Cardiac septum (tissue), 1 donor: Measurements from ENCODE around the gene GJC1. TPM values are rescaled to one million over a fixed set of nuclear protein-coding genes. Genes with fewer than 3 reads are reported as not detected.
A peak's percentile ranks its signal among the peaks of the same experiment; 100 is the strongest.

Source experiments
- DNase-seq: peaks from one replicate; pipeline ENCODE4 v3.0.0-alpha.2; 2020; ENCODE audit warnings: low spot score
- intact Hi-C: fragments of 100-400 bp; cut with DNase I; formaldehyde crosslinking; loops from one replicate; pipeline ENCODE4 v1.14.0; 2022
- total RNA-seq: library from RNA; stranded (reverse); fragmentation: NEBNext Ultra II Directional; extraction: Animal tissue kit (Norgen Biotek cat#: 25700); gene quantifications from one replicate; pipeline ENCODE4 v1.2.1, GENCODE V29; 2021
- donor health status: DM: no; HTN: no; CAD: no.

The GJC1 gene
- total RNA-seq, 1 donor from 2014 or later, result 32.0 TPM

- intact Hi-C loops, result no loop called here
- DNase-seq, result no peak
Measured at GRCh38 chr17:44808156-44808555, 21.9 kb downstream of the GJC1 start.

DNA sequence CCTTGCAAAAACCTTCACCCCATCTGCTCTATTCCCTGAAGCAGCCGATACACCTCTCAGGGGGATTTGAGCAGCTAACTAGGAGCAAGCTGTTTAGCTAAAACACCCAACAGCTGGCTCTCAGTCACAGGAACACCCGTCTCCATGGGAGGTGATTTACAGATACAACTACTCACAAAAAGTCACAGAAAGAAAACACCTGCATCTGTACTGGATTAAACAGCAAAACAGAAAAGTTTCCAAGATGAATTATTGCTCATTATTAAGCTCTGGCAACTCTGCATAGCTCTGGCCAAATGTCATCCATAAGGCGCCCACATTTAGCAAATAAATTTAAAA lies 22.3 kb downstream of the GJC1 start:
- intact Hi-C loops, result no loop called here
- DNase-seq, result peak; percentile 15

DNA sequence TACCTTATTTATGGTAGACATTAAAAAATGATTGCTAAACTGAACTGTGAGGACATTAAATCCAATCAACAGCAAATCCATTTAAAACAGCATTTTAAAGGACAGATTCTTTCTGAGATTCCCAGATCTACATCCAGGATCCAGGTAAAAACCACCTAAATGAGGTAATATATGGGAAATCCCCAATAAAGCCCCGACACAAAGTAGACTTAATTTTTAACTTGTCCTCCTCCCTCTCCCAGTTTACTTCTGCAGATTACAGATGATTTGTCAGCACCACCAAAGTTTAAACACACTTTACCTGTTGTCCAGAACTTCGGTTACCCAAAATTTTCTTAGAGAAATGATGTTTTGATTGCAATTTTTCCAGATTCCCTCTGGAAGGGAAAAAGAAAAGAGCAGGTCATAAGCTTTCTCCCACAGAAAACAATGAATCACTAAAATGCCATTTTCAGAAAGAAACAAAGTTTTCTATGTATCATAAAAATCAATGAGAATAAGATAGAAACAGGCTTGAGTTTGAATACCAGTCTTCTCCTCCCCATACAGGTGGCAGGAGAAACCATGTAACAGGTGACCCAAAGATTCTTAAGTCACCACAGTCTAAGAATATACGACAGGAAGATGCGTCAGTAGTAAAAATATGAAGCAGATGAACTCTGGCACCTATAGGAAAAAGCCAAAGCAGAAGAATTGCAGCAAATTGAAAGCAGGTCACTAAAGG lies 22.8 kb downstream of the GJC1 start:
- intact Hi-C loops, result no loop called here
- no peak for DNase-seq

GRCh38 chr17:44804302-44805089 lies 25.6 kb downstream of the GJC1 start:
- intact Hi-C loops, result no loop called here
- no peak for DNase-seq

DNA sequence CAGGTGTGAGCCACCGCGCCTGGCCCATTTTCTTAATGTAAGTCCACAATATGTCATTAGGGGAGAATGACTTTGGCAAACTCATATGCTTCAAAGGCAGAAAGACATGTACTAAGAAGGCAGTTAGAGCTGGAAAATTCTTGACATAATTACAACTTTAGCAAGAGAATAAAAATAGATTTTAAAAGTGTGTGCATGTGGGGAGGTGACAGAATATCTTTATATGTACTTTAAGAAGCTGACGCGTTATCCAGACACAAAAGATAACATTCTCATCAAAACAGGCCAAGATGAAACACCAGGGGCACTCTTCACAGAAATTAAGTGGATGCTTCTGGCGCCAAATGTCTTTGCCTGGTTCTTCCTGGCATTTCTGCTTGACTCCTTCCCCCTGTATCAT lies 28.2 kb downstream of the GJC1 start:
- intact Hi-C loops, result no loop called here
- no peak for DNase-seq

DNA sequence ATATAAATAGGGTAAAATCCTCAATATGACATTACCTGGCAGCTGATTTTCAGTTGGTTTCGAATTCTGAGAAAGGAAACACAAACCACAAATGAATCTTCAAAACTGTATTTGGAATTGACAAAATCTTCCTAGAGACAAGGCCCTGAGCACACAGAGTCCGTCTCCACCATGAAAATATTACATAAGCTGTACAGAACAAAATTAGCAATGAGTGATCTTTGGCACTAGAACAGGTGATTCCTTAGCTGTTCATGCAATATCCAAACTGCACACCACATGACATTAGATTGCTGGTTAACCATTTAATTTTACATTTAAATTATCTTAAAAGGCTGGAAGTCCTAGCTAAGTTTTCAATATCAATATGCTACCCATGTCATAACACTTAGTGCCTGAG lies 31.7 kb downstream of the GJC1 start:
- intact Hi-C loops, result no loop called here
- no peak for DNase-seq

- DNase-seq, result no peak
- intact Hi-C loops, result no loop called here
Measured at GRCh38 chr17:44797802-44798201, 32.3 kb downstream of the GJC1 start.

DNA sequence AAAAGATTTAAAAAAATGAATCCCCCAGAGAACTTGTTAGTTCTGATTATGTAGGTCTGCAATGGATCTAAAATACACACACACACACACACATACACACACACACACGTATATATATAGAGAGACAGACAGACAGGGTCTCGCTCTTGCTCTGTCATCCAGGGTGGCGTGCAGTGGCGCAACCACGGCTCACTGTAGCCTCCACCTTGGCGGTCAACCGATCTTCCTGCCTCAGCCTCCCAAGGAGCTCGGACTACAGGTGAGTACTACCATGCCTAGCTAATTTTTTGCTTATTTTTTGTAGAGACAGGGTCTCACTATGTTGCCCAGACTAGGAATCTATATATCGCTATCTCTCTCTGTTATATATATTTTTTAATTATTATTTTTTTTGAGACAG lies 33.4 kb downstream of the GJC1 start:
- DNase-seq, result no peak
- intact Hi-C loops, result no loop called here

DNA sequence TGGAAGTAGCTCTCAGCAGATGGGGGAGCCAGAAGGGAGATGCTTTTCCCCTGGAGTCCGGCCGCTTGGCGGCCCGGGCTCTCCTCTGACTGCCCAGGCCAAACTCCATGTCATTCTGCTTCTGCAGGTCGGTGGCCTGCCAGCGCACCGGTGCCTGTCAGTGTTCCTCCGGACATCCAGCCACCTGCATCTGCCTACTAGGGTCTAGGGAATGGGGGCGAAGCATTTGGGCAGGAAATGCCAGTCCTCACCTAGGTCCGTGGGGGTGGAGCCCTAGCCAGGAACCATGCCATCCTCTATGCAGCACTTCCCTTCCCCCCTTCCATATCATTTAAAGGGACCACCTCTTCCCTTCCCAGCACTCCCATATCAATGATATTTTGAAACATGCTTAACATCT lies 34.2 kb downstream of the GJC1 start:
- peak; percentile 66 for DNase-seq
- intact Hi-C loops, result no loop called here

GRCh38 chr17:44795421-44795820 lies 34.7 kb downstream of the GJC1 start:
- DNase-seq, result peak; percentile 33
- intact Hi-C loops, result no loop called here

GRCh38 chr17:44794851-44795413 lies 35.2 kb downstream of the GJC1 start:
- intact Hi-C loops, result no loop called here
- peak; percentile 29 for DNase-seq

DNA sequence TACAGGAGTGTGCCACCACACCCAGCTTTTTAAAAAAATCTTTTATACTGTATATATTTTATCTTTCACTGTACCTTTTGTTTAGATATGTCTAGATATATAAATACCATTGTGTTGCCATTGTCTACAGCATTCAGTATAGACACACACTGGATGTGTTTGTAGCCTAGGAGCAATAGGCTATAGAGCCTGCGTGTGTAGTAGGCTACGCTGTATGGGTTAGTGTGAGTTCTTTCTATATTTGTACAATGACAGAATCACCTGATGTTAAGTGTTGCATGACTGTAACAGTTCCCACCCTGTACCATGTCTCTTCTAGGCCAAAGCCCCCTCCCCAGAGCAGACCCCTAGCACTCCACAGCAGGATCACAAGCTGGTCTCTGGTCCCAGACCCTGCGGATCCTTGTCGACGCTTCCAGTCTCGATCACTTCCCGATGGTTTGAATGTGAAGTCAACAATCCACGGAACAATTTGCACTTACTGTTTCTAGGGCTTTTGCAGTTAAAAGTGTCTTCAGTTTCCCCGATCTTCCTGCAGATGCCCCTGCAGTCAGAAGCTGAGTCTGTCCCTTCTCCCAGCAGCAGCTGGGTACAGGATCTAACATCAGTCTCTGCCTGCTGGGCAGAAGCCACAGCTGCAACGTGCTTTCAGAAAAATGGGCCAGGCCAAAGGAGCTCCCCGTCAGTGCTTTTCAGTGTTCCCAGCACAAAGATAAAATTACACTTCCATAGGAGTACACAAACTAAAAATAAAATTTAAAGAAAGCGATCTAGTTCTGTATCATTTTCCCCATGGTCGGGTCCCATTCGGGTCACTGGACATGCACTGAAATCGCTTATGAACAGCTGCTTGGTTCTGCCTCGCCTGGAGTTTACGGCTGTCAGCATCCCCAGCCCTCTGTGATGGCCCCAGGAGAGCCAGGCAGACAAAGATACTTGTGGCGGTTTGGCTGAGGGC lies 35.9 kb downstream of the GJC1 start:
- intact Hi-C loops, result no loop called here
- DNase-seq, result peak; percentile 78

GRCh38 chr17:44792276-44792675 lies 37.8 kb downstream of the GJC1 start:
- intact Hi-C loops, result no loop called here
- DNase-seq, result peak; percentile 9

- intact Hi-C loops, result no loop called here
- DNase-seq, result no peak
Measured at GRCh38 chr17:44788139-44788538, 41.9 kb downstream of the GJC1 start.

GRCh38 chr17:44787271-44787940 lies 42.7 kb downstream of the GJC1 start:
- intact Hi-C loops, result no loop called here

DNA sequence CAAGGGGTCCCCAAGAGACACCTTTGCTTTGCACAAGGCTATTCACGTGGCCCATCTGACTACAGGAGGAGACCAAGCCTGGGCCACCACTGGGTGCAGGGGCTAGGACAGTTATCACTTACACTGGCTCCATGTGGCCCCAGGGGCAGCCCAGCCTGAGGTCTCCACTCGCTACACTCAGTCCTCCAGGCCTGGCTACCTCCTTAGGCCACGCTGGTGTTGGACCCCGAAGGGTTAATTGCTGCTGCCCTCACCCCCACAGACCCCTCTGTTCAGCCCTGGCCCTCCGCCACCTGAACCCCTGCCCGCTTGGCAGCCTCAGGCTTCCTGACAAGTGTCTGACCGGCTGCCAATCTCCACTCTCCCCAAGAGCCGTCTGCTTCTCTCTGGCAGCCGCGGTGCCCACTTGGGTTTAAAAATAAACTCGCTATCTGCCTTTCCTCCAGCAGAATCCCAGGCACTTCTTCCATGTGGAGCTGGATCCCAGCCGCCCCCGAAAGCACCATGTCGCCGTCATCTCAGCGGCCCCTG lies 43.5 kb downstream of the GJC1 start:
- peak; percentile 83 for DNase-seq
- intact Hi-C loops, result no loop called here

More at GRCh38 chr17:44787271-44787940, 42.7 kb downstream of the GJC1 start:
- DNase-seq, result peak; percentile 41

GRCh38 chr17:44785921-44786320 lies 44.2 kb downstream of the GJC1 start:
- no peak for DNase-seq
- intact Hi-C loops, result no loop called here

DNA sequence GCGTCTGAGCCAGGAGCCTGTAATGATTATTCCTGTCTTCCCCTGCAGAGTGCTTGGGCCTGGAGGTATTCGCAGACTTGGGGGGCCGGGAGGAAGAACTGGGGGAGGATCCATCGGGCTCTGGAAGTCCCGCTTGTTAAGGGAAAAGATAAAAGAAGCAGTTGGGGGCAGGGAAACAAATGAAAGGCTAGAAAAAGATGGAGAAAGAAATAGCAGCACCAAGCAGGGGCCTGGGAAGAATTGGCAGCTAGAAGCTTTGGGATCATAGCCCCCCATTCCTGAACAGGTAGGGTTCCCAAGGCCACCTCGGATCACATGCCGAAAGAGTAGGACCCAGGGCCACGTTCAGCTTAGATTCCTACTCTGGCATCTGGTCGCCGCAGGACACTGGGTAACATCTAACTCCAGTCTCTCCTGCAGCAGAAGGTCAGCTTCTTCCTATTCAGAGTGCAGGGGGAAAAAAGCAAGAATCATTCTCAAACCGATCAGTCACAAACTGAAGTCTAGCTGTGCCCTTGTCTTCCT lies 47.7 kb downstream of the GJC1 start:
- no peak for DNase-seq
- intact Hi-C loops, result no loop called here
